Activated CD4-positive, alpha-beta T cell treated with anti-CD3 and anti-CD28 coated beads, Interleukin-2, amount 50 U/mL, for 1 hour (primary cell): Measurements from ENCODE around the gene RNU11.
"Not testable (repeated sequence)": the region's sequence is repeated elsewhere in the genome, so short reads cannot be mapped to it uniquely, and the experiment has no call there.

ENCODE experiments used
- DNase-seq: peaks from one replicate; pipeline ENCODE4 v3.0.0-alpha.2; 2020

The RNU11 gene

DNA sequence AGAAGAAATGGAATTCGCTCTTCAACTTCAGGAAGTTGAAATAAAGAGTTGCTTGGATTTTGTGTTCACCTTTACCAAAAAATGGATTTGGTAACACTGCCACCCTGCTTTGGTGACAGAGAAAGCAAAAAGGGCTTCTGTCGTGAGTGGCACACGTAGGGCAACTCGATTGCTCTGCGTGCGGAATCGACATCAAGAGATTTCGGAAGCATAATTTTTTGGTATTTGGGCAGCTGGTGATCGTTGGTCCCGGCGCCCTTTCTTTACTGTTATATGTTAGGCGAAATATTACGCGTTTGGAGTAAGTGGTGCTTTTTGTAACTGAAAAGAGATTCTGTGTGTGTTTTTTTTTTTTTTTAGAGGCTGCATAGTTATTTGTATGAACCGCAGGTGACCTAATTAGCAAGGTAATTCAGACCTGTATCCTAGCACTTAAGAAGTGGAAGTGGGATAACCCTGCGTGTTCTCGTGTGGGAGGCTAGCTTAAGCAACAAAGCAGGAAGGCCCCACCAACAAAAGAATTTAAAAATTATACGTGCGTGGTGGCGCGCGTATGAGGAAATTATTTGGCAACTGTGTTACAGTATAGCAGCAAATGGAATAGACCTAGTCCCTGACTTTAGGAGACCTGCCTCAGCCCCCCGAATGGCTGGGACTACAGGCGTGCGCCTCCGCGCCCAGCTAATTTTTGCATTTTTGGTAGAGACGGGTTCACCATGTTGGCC is at the start of gene RNU11:
RNU11 (plus strand) TSS at position 127 of the 725 bp plus-strand sequence.
- peak; percentile 87 for DNase-seq

DNA sequence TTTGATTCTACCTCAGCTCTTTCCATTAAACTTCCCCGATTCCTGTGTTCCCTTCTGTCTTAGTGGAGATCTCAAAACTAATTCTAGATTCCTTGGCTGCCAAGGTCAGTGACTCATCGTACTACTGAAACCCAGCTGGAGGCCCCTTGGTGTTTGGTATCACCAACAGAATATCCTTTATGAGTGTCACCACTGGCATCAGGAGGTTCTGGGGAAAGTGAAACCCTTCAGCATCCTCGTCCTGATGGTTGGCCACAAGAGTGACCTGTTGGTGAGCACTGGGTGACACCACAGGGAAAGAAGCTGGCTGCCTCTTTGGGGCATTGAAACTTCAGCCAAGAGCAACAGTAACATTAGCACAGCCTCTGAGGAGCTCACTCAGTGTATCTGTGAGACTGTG is 46.7 kb upstream of the RNU11 start:
- DNase-seq: no peak

GRCh38 chr1:28602536-28603439 is 45.6 kb upstream of the RNU11 start:
- DNase-seq: no peak

- DNase-seq: no peak
Measured at GRCh38 chr1:28604411-28604810, 44.0 kb upstream of the RNU11 start.

DNA sequence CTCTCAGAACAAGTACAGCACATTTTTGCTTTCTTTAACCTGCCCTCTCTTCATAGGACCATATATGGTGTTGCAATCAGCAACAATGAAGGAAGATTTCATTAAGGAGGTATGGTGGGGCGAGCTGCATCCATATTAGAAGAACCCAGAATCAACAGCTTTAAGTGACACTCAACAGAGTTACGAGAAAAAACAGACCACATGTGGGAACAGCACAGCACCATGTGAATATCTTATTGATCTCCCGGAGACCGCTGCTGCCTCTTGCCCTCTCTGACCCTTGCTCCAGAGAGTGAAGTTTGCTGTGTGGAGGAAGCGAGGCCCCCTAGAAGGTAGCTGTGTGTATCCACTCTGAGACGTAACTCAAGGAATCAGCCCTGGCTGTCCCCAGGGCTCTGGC is 43.4 kb upstream of the RNU11 start:
- DNase-seq: no peak

DNA sequence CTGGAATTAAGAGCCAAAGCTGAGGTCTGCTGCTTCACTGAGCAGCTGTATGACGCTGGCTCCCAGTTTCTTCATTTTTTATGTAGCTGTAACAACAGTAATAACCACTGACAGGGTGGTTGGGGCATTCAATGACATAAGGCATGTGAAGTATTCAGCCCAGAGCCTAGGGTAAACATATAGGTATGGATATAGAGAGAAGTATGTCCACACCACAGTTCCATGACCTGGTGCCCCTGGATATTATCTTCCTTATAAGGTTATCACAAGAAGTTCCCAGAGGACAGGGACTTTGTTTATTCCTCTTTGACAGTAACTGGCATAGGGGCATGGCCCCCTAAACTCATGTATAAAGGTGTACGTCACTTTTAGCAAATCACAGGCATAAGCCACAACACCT is 41.6 kb upstream of the RNU11 start:
- DNase-seq: no peak

GRCh38 chr1:28613175-28613574 is 35.2 kb upstream of the RNU11 start:
- no peak for DNase-seq

DNA sequence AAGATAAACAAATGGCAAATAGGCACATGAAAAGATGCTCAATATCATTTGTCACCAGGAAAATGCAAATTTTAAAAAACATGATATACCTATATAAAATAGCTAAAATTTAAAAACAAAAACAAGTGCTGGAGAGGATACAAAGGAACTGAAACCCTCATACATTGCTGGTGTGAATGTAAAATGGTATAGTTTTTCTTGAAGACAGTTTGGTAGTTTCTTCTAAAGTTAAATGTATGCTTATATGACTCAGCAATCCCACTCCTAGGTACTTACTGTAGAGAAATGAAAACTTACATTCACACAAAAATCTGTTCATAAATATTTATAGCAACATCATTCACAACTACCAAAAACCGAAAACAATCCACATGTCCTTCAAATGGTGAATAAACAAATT is 16.7 kb upstream of the RNU11 start:
- DNase-seq: no peak

DNA sequence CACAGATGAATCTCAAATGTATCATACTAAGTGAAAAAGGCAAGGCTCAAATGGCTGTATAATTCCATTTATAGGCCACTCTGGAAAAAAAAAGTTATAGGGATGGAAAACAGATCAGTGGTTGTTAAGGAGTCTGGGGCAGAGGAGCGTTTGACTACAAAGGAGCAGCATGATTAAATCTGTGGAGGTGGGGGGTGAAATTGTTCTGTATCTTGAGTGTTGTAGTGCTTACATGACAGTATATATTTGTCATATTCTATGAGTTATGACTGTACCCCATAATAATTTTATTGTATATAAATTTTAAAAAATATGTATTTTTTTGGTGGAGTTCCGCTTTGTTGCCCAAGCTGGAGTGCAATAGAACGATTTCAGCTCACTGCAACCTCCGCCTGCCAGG is 15.8 kb upstream of the RNU11 start:
- no peak for DNase-seq

DNA sequence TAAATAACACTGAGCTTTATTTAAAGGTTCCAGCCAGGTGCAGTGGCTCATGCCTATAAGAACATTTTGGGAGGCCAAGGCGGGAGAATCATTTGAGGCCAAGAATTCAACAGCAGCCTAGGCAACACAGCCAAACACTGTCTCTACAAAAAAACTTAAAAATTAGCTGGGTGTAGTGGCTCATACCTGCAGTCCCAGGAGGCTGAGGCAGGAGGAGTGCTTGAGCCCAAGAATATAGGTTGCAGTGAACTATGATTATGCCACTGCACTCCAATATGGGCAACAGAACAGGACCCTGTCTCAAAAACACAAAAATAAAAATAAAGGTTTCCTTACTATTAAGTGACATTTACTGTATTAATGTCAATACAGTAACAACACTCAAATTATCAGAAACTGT is 7.6 kb upstream of the RNU11 start:
- peak; percentile 26 for DNase-seq

DNA sequence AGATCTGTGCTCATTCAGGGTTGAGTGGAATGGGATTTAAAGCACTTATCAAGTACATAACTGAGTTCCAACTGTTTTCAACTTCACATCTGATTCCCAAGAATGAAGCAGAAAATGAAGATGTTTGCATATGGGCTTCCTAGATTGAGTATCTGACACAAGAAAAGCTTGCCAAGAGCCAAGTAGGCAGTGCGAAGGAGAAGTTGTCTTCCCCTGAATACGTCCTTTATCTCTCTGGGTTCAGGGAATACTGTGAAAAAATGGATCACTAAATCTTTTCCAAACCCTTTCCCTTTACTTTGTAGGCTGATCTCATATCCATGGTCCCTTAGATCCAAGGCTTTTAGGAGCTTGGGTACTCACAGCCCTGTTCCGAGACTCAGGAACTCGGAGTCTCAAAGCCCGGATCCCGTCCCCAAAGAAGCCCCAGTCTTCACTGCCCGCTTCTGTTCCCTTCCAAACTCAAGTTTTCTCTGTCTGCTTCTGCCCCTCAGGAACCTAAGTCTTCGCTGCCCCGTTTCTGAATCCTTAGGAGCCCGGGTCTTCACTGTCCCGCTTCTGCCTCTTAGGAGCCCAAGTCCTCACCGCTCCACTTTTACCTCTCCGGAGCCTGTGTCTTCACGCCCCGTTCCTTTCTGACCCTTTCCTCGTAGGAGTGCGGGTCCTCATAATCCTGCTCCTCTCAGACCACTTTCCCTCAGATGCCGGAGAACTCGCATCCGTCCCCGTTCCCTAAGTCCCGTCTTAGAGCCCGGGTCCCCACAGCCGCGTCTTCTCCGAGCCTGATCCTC is 6.1 kb upstream of the RNU11 start:
- no peak for DNase-seq

DNA sequence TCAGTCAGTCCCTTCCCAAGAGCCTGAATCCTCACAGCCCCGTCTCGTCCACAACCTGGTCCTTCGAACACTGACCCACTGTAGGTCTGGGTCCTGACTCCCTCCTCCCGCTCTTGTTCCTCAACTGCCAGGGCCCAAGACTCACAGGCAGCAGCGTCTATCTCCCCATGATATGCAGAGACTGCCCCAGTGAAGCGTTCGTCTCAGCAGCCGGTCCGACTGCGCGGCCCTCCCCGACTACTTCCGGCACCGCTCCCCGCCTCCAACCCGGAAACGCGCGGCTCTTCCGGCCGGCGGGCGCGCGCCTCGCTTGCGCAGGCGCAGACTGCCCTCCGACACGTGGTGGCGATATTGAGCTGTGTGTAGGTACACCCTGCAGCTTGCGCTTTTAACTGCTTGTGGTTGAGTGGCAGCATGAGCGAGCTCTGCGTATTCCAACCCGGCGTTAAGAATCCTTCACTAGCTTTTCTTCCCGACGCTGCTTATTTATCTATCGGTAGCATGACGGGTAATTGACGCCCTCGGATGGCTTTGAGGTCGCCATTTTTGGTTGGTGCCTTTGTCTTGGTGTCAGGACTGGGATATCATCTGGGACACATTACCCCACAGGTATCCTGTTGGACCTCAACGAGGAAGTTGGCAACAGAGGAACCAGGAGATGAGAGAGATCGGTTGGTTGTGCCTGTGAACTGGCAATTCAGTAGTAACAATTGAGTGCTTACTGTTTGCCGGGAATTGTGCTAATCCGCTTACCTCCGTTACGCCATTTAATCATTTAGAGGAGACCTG is 5.4 kb upstream of the RNU11 start, which contains the start of gene TAF12:
TAF12 (minus strand) TSS at position 221 of the 789 bp plus-strand sequence. CDS start 20,986 bp downstream, outside the sequence.
- DNase-seq: peak; percentile 91

- DNase-seq: no peak
Measured at GRCh38 chr1:28644494-28644893, 3.9 kb upstream of the RNU11 start.

GRCh38 chr1:28645406-28645805 is 3.0 kb upstream of the RNU11 start:
- not testable (repeated sequence) for DNase-seq

DNA sequence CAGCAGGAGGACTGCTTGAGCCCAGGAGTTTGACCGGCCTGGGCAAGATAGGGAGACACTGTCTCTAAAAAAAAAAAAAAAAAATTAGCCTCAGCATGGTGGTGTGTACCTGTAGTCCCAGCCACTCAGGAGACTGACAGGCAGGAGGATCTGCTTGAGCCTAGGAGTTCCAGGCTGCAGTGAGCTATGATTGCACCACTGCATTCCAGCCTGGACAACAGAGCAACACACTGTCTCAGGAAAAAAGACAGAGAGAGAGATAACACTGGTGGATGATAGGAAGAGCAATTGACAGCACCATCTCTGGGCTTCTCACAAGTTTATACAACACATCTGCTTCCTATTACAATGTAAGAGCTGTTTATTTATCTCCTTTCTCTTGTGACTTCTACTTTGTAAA is 2.4 kb upstream of the RNU11 start:
- DNase-seq: no peak

- peak; percentile 85 for DNase-seq
Measured at GRCh38 chr1:28648008-28648473, 359 bp upstream of the RNU11 start.

DNA sequence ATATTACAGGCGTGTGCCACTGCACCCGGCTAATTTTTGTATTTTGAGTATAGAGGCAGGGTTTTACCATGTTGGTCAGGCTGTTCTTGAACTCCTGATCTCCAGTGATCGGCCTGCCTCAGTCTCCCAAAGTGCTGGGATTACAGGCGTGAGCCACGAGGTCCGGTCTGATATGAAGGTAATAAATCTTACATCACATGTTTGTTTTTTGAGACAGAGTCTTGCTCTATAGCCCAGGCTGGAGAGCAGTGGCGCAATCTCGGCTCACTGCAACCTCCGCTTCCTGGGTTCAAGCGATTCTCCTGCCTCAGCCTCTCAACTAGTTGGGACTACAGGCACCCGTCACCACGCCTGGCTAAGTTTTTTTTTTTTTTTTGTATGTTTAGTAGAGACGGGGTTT is 4.7 kb downstream of the RNU11 start:
- not testable (repeated sequence) for DNase-seq

DNA sequence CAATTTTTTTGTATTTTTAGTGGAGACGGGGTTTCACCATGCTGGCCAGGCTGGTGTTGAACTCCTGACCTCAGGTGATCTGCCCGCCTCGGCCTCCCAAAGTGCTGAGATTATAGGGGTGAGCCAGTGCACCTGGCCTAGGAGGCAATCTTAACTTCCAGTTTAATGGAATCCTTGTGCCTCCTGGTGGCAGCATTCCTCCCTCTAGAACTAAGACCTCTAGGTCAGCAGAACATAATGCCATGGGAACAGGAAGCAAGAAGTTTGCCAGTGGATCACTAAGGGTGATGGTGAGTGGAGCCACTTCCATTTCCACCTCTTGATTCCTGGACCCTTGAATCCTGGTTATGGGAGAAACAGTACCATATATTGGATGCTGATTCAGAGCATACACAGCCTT is 5.5 kb downstream of the RNU11 start:
- DNase-seq: not testable (repeated sequence)

- DNase-seq: not testable (repeated sequence)
Measured at GRCh38 chr1:28655448-28656311, 7.3 kb downstream of the RNU11 start.

DNA sequence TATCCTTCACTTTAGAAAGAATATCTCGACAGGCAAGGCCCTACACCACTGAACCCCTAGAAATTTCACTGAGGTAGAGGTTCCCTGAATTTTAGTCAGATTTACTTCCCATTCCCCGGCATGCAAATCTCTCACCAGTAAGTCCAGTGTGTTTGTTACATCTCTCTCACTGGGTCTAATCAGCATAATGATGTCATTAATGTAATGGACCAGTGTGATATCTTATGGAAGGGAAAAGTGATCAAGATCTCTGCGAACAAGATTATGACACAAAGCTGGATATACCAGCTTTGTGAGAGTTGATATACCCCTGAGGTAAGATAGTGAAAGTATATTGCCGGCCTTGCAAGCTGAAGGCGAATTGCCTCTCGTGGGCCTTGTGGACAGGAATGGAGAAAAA is 7.9 kb downstream of the RNU11 start:
- DNase-seq: no peak

- no peak for DNase-seq
Measured at GRCh38 chr1:28663871-28664470, 15.6 kb downstream of the RNU11 start.
